Kidney glomerular epithelial cell (primary cell): Measurements from ENCODE around the gene HYOU1.
"Not testable (repeated sequence)": the region's sequence is repeated elsewhere in the genome, so short reads cannot be mapped to it uniquely, and the experiment has no call there.

Experiments used
- DNase-seq: peaks from one replicate; lab custom pipeline; 2025; lab: John Stamatoyannopoulos, UW

Gene HYOU1

DNA sequence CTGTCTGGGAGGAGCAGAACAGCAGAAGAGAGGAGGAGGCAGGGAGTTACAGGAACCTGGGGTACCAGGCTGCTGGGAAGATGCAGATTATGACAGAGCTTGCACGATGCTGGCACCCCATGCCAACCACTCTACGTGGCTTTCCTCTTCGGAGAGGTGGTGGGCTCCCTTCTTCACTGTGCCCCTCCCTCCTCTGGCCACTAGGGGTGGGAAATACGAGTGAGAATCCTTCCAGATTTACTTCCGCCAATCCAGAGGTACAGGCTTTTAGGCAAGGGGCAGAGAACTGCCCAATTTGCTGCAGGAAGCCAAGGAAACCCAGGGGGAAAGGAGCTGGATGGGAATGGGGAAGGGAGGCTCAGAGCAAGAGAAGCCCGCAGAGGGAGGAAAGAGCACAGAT is 12.3 kb downstream of the HYOU1 start:
- no peak for DNase-seq

DNA sequence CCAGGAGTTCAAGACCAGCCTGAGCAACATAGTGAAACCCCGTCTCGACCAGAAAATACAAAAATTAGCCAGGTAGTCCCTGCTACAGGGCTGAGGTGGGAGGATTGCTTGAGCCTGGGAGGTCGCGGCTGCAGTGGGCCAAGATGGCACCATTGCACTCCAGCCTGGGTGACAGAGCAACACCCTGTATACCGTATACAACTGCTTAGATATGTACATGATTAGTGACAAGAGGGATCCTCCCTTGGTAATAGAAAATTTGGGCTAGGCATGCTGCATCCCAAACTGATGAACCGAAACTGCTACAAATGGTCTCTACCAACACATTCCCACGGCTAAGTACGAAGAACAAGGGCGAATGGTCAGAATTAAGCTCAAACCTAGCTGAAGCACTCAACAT is 14.1 kb downstream of the HYOU1 start:
- DNase-seq: no peak

- DNase-seq: no peak
Measured at GRCh38 chr11:119041821-119042514, 15.0 kb downstream of the HYOU1 start.

- not testable (repeated sequence) for DNase-seq
Measured at GRCh38 chr11:119039471-119039870, 17.5 kb downstream of the HYOU1 start.

GRCh38 chr11:119038884-119039283 is 18.1 kb downstream of the HYOU1 start:
- DNase-seq: no peak

DNA sequence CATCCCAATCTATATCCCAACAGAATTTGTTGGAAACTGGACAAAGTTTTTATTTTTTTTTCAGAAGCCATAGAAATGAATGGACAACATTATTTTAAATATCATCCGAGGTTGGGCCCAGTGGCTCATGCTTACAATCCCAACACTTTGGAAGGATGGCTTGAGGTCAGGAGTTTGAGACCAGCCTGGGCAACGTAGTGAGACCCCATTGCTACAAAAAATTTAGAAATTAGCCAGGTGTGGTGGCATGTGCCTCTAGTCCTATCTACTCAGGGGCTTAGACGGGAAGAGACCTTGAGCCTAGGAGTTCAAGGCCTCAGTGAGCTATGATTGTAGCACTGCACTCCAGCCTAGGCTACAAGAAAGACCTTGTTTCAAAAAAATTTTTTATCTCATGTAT is 22.2 kb downstream of the HYOU1 start:
- no peak for DNase-seq

DNA sequence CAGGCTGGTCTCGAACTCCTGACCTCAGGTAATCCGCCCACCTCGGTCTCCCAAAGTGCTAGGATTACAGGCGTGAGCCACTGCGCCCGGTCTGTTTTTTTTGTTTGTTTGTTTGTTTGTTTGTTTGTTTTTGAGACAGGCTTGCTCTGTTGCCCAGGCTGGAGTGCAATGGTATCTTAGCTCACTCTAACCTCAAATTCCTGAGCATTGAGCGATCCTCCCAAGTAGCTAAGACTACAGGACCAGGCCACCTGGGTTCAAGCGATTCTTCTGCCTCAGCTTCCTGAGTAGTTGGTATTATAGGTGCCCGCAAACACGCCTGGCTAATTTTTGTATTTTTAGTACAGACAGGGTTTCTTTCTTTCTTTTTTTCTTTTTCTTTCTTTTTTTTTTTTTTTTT is 23.6 kb downstream of the HYOU1 start:
- not testable (repeated sequence) for DNase-seq

DNA sequence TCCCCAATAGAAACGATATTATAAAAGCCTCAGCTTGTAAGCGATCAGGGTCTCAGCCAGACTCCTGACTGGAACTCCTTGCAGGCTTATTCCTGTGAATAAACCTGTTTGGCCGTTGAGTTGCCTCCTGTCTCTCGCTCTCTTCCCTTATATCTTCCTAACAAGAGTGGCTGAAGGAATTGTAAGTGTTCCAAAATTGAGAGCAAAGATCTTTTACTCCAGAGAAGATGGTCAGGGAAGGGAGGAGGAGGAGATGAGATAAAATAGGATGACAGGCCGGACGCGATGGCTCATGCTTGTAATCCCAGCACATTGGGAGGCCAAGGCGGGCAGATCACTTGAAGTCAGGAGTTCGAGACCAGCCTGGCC is 25.1 kb downstream of the HYOU1 start:
- DNase-seq: no peak

DNA sequence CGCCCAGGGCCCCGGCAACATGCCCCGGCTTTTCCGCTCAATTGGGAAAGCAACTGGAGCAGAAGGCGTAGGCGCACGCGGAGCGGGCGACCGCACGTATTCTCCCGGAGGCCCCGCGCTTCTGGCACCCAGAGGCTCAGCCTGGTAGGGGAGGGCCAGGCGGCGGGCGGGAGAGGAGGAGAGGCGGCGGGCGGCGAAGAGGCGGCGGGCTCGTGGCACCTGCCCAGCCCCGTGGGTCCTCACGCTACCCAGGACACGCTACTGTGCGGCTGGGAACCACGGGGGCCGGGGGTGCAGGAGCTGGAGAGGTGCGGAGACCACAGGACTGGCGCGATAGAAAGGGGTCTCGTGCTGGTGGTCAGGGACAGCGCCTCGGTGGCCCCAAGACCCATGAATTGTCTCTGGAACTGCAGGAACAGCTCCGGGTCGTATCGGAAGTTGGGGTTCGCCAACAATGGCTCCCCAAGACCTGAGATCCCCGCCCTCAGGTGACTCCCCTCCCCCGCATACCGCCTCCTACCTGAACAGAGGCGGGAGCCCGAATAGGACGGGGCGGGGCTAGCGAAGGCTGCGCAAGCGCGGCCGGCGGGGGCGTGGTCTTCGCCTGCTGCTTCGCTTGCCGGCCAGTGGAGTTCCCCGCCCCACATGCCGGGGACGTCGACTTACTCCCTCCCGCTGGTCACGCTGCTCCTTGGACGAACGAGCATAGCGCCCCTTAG is 26.5 kb downstream of the HYOU1 start, which contains the start of gene SLC37A4:
Gene SLC37A4 (minus strand): TSS at position 549 of the 719 bp plus-strand sequence.
- DNase-seq: peak; percentile 94

DNA sequence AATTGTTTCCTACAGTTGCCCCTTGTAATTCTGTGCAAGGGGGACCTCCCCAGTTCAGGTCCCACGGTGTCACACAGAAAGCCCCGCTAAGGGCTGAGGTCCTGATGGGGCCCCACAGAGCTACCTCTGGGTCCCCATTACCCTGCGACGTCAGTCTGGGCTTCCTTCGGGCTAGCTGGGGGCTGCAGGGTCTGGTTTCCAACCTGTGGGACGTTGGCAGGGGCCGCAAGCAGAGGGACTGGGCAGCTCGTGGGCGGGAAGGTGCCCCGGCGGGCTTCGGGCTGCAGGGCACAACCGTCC is 27.0 kb downstream of the HYOU1 start:
- DNase-seq: no peak

DNA sequence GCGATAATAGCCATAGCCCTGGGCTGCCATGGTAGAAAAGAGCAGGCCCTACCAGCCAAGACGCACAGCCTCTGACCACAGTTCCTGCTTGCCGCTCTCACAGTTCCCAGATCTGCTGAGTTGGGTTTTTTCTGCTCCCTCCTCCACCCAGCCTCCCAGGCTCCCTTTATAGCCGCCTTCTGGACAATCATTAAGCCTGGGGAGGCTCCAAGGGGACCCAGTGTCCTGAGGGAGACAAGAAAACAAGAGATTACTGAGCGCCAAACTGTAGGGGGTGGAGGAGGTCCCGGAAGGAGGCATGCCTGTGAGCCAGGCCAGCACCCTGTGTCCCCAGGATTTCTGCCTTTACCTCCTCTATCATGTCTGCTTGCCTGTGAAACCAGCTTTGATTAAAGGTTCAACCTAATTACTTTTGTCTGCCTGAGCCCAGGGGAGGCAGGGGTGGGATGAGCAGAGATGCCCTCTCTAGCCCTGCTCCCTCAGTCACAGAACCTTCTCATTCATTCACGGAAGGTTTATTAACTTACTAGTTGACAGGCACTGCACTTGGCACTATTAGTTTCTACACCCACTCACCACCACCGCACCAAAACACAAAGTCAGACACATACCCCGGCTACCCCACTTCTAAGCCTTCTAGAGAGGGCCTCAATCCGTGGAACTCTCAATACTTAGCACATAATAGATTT is 27.5 kb downstream of the HYOU1 start:
- peak; percentile 93 for DNase-seq

GRCh38 chr11:119029069-119029339 is 28.0 kb downstream of the HYOU1 start:
- no peak for DNase-seq

DNA sequence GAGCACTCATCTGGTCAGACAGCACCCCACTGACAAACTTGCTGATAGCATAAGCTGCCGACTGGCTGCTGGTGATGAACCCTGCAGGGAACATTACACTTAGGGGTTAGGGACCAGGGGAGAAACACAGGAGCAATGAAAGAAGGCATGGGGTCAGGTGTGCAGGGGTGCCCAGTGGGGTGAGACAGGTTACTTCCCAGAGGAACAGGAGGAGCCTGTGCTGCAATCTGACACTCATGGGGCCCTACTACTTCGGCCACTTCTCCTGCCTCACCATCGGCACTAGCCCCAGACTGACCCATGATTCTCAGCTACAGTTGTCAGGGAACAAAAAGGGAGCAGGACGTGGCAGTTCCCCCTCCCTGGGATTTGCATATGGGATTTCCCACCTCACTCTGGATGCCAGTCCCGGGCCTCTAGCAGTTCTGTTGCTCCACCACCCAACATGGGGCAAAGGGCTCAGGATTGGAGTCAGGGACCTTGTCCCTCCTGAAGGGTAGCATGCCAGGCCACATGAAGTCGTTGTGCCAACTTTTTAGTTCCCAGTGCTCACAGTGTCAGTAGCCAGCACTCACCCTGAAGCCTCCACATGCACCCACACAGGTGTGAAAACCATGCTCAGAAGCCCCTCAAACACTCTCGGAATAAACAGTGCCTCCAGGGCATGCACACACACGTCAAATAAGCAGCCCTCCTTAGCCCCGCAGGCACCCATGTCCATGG is 28.5 kb downstream of the HYOU1 start:
- no peak for DNase-seq

- no peak for DNase-seq
Measured at GRCh38 chr11:119027561-119028345, 29.3 kb downstream of the HYOU1 start.

GRCh38 chr11:119026970-119027369 is 30.0 kb downstream of the HYOU1 start:
- DNase-seq: no peak

DNA sequence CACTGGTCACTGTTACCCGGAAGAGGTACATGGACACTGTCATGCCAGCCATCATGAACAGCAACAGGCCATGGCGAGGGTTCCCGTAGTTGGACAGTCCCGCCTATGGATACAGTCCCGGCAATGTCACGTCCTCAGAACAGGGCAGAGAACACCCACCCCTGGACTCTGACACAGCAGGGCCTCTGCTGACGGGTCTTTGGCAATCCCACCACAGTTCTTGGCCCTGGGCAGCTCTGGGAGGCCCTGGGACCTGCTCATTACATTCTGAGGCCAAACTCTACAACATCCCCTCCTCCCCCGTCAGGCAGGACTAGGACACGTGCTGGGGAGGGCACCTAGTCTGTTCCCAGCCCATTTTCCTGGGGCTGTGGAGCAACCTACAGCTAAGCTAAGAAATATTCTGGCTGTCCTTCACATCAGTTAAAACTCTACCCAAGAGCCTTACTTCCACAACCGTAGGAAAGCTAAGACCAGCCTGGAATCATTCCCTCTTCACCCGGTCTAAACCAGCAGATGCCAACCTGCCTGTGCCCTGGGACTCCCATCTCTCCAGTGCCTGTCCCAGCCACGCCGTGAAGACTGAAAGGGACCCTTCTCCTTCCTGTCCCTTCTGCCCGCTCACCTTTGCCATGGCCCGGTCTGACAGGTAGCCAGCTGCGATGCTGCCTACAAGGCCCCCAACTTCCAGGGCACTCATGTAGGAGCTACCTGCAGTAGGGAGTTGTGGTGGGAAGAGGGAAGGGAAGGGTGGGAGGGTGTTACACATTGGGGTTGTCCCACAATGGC is 30.8 kb downstream of the HYOU1 start:
- DNase-seq: no peak

- no peak for DNase-seq
Measured at GRCh38 chr11:119025541-119025940, 31.5 kb downstream of the HYOU1 start.

DNA sequence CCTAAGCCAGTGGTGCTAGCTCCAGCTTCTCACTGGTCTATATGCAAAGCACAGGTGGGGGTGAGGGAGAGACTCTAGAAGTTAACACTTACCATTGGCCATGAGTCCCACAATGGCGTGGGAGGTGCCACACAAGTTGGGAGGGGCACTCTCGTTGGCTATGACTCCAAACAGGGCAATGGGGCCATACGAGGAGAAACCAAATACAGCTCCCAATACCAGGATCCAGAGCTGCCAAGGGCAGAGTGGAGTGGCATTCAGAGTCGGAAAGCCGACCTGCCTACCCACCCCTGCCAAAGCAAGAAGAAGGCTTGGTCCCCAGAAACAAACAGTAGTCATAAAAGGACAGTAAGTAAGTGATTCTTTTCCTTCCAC is 31.9 kb downstream of the HYOU1 start:
- no peak for DNase-seq

DNA sequence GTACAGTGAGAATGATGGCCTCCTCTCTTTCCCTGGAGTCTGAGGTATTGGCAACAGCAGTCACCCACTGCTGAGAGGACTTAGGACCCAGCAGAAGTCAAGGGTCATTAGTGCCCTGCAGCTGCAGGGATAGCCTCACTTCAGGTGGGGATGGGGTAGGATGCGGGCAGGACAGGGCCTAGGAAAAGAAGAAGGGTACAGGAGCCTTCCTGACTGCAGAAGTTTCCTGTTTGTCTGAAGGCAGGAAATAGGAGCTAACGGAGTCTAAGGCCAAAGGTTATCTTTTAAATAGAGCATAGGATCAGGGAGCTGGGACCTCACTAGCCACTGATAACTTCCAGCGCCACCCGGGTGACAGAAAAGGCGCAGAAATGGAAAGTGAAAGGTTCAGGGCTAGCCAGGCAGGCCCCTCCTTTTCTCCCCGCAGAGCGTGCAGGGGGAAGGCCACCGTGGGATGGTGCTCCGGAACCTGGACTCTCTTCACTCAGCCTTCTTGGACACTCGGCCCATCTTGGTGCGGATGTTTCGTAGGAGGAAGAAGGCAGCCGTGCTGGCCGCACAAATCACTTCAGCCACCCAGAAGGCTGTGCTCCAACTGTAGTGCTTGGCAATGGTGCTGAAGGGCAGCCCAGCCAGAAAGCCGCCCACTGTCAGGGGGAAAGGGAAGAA is 32.4 kb downstream of the HYOU1 start:
- DNase-seq: no peak

- no peak for DNase-seq
Measured at GRCh38 chr11:119023741-119024140, 33.3 kb downstream of the HYOU1 start.

DNA sequence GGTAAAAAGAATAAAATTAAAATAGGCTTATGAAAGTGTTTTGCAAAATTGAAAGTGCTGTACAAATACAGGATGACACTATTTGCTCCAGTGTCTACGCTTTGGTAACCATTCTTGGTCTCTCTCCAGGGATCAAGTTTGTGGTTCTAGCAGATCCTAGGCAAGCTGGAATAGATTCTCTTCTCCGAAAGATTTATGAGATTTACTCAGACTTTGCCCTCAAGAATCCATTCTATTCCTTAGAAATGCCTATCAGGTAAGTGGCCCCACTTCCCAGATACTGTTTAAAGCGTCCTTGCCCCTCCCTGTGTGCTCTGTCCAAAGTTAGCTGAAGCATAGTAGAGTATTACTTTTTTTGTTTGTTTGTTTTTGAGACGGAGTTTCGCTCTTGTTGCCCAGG is 35.4 kb downstream of the HYOU1 start:
- no peak for DNase-seq
